C4-2B (cell line): ENCODE results near the gene TCF4.

Experiments
- CTCF ChIP-seq: fragments of 450-650 bp; conservative IDR thresholded peaks from 2 replicates; pipeline ENCODE4 v1.5.1; 2017; ENCODE audit warnings: mild to moderate bottlenecking
- ZFX ChIP-seq: fragments of 450-650 bp; IDR thresholded peaks from 2 replicates; pipeline ENCODE4 v1.6.1; 2017

GRCh38 chr18:55465313-55465712, 122.7 kb downstream of the TCF4 start:
- TF ChIP-seq CTCF: no peak
- no peak for TF ChIP-seq ZFX
